HCT116 (cell line): ENCODE results near the gene GGACT. TPM values are rescaled to one million over a fixed set of nuclear protein-coding genes. Genes with fewer than 3 reads are reported as not detected.

Experiments used
- ATAC-seq: fragments of 200-7000 bp; cut with Tn5 transposase; 2 replicates; pipeline ENCODE4 v1.9.1; 2020; ENCODE audit warnings: mild to moderate bottlenecking, moderate library complexity
- BruUV-seq: library from RNA; stranded (reverse); fragments of 400-500 nt; replicated peaks from 2 replicates; lab custom pipeline; 2021; lab: Mats Ljungman, UMichigan
- CTCF ChIA-PET: fragments of 300-600 bp; sonication (Branson Sonifier 250); formaldehyde crosslinking; loops from one replicate; lab custom pipeline; 2021; ENCODE audit warnings: antibody characterized with exemption; lab: Charles Lee
- POLR2A ChIA-PET: fragments of 300-600, 350-600 bp; sonication (Branson Sonifier 250); formaldehyde crosslinking; loops from one replicate; lab custom pipeline; 2021; ENCODE audit warnings: antibody characterized with exemption; lab: Charles Lee
- RAD21 ChIA-PET, 2 experiments: fragments of 300-600 bp; sonication (Branson Sonifier 250); formaldehyde crosslinking; loops; one replicate each; lab custom pipeline; 2023; ENCODE audit warnings: low total read pairs in 2 of 2; ENCODE audit not compliant: uncharacterized antibody in 2 of 2, unreplicated experiment in 2 of 2, low non-redundant PET in 1 of 2; lab: Charles Lee
- DNase-seq: peaks from one replicate; pipeline ENCODE4 v3.0.0-alpha.2; 2010; ENCODE audit warnings: low read depth, low spot score
- H2AFZ ChIP-seq: fragments of 200-600 bp; shearing (Covaris generic), sonication (generic); 2 replicates; pipeline ENCODE4 v1.6.1; 2017; ENCODE audit warnings: low read depth, mixed run types, mixed read lengths, antibody characterized with exemption, low read length; ENCODE audit not compliant: poor library complexity, severe bottlenecking
- H3K27ac ChIP-seq: 2 replicates; pipeline ENCODE4 v1.5.1; 2012; ENCODE audit warnings: low read depth, low read length
- H3K27me3 ChIP-seq: fragments of 200-600 bp; sonication (generic); 2 replicates; pipeline ENCODE4 v1.6.1; 2016; ENCODE audit warnings: mixed run types, low read length, mixed read lengths; ENCODE audit not compliant: insufficient read depth
- H3K36me3 ChIP-seq, 2 experiments: fragments of 200-500 bp in 1 of 2; fragments of 200-600 bp in 1 of 2; sonication (Bioruptor generic) in 1 of 2; sonication (generic) in 1 of 2; 2 replicates each; pipeline versions ENCODE4 v1.5.1 to v1.6.1; 2014 to 2016; ENCODE audit warnings: low read length in 2 of 2, inconsistent platforms in 1 of 2, mixed read lengths in 1 of 2, mixed run types in 1 of 2; ENCODE audit not compliant: insufficient read depth in 2 of 2, control insufficient read depth in 1 of 2
- H3K4me1 ChIP-seq, 2 experiments: fragments of 200-600 bp in 1 of 2; sonication (generic) in 1 of 2; 2 replicates each; pipeline versions ENCODE4 v1.5.1 to v1.6.1; 2012 to 2017; ENCODE audit warnings: low read length in 2 of 2, inconsistent platforms in 1 of 2, mild to moderate bottlenecking in 1 of 2, mixed read lengths in 1 of 2, mixed run types in 1 of 2, moderate library complexity in 1 of 2; ENCODE audit not compliant: insufficient read depth in 2 of 2, control insufficient read depth in 1 of 2
- H3K4me2 ChIP-seq: fragments of 200-600 bp; sonication (generic); 2 replicates; pipeline ENCODE4 v1.6.1; 2017; ENCODE audit warnings: mixed run types, low read length, mixed read lengths
- H3K4me3 ChIP-seq, 2 experiments: fragments of 200-600 bp in 1 of 2; sonication (generic) in 1 of 2; replicated peaks in 1 of 2; 2 replicates each; pipeline ENCODE4 v1.5.1; 2011 to 2016; ENCODE audit warnings: low read length in 2 of 2, control low read depth in 1 of 2, low read depth in 1 of 2, mild to moderate bottlenecking in 1 of 2, mixed read lengths in 1 of 2, mixed run types in 1 of 2
- H3K79me2 ChIP-seq: fragments of 200-600 bp; sonication (generic); 2 replicates; pipeline ENCODE4 v1.6.1; 2017; ENCODE audit warnings: mild to moderate bottlenecking, mixed run types, low read length, moderate library complexity, mixed read lengths; ENCODE audit not compliant: insufficient read depth
- H3K9ac ChIP-seq: fragments of 200-600 bp; sonication (generic); 2 replicates; pipeline ENCODE4 v1.6.1; 2016; ENCODE audit warnings: low read length, mixed read lengths
- H3K9me2 ChIP-seq: fragments of 200-600 bp; sonication (generic), shearing (Covaris generic); 2 replicates; pipeline ENCODE4 v1.6.1; 2017; ENCODE audit warnings: mixed run types, mild to moderate bottlenecking, moderate library complexity; ENCODE audit not compliant: insufficient read depth
- H3K9me3 ChIP-seq, 2 experiments: fragments of 200-500 bp in 1 of 2; fragments of 200-600 bp in 1 of 2; sonication (Bioruptor generic) in 1 of 2; sonication (generic) in 1 of 2; 2 replicates each; pipeline ENCODE4 v1.6.1; 2014 to 2017; ENCODE audit warnings: low read length in 2 of 2, mixed read lengths in 2 of 2, inconsistent platforms in 1 of 2, low read depth in 1 of 2, mild to moderate bottlenecking in 1 of 2, mixed run types in 1 of 2, moderate library complexity in 1 of 2; ENCODE audit not compliant: control insufficient read depth in 1 of 2, insufficient read depth in 1 of 2
- H4K20me1 ChIP-seq: fragments of 200-600 bp; sonication (generic), shearing (Covaris generic); 2 replicates; pipeline ENCODE4 v1.6.1; 2017; ENCODE audit warnings: mixed run types, mild to moderate bottlenecking, moderate library complexity; ENCODE audit not compliant: insufficient read depth
- ELF1 ChIP-seq: IDR thresholded peaks from 2 replicates; pipeline ENCODE4 v1.6.1; 2012; ENCODE audit warnings: low read depth, borderline replicate concordance
- EZH2 ChIP-seq: fragments of 200-600 bp; sonication (generic); IDR thresholded peaks from 2 replicates; pipeline ENCODE4 v1.6.1; 2017; ENCODE audit warnings: antibody characterized with exemption, mixed run types
- FOSL1 ChIP-seq: IDR thresholded peaks from 2 replicates; pipeline ENCODE4 v1.6.1; 2012; ENCODE audit warnings: low read depth
- SIN3A ChIP-seq: IDR thresholded peaks from 2 replicates; pipeline ENCODE4 v1.6.1; 2012; ENCODE audit warnings: low read depth
- TCF7L2 ChIP-seq: IDR thresholded peaks from 2 replicates; pipeline ENCODE4 v1.7.0; 2011; ENCODE audit warnings: borderline replicate concordance, inconsistent platforms; ENCODE audit not compliant: insufficient read depth, insufficient read length; ENCODE audit errors: extremely low read depth
- ZFX ChIP-seq: fragments of 450-650 bp; IDR thresholded peaks from 2 replicates; pipeline ENCODE4 v1.6.1; 2017
- intact Hi-C: fragments of 100-400 bp; cut with micrococcal nuclease; formaldehyde crosslinking; loops from 2 replicates; pipeline ENCODE4 v1.10.0; 2022
- total RNA-seq: library from RNA; stranded (reverse); gene quantifications from one replicate; pipeline ENCODE4 v1.2.1, GENCODE V29; 2021; ENCODE audit not compliant: unreplicated experiment
- TF ChIP-seq, protein P1 (sequence below), 3 experiments: fragments of 200-600 bp in 1 of 3; sonication (generic) in 1 of 3; IDR thresholded peaks in 2 of 3; conservative IDR thresholded peaks in 1 of 3; 2 replicates each; pipeline ENCODE4 v1.5.1; 2012 to 2017; ENCODE audit warnings: low read depth in 2 of 3, low read length in 2 of 3, antibody characterized with exemption in 1 of 3, borderline replicate concordance in 1 of 3, control low read depth in 1 of 3, mild to moderate bottlenecking in 1 of 3, mixed read lengths in 1 of 3, mixed run types in 1 of 3, moderate library complexity in 1 of 3; ENCODE audit not compliant: insufficient read depth in 1 of 3
- TF ChIP-seq, protein P2 (sequence below): IDR thresholded peaks from 2 replicates; pipeline ENCODE4 v1.6.1; 2012; ENCODE audit warnings: low read depth
- TF ChIP-seq, protein P3 (sequence below): IDR thresholded peaks from 2 replicates; pipeline ENCODE4 v1.6.1; 2012

Gene GGACT
- total RNA-seq, 1 experiment from 2014 or later = 5.0 TPM

DNA sequence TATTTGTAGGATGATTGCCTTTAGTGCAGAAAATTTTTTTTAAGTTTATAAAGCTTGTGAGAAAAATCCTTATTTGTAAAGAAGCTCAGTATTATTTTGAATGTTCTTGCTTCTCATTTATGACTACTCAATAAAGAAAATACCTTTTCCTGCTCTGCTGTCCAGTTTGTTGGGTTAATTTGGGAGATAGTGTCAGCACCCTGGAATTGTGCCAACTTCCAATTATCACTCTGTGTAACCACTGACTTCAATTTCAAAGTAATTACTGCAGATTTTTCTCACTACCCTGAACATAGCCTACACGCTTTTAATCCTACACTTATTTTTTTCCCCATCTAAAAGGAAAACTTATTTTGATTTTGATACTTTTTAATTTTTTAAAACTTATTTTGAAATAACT is 93.1 kb downstream of the GGACT start:
- TF ChIP-seq TCF7L2 (no peak), FOSL1 (no peak), SIN3A (no peak), ELF1 (no peak), EZH2 (no peak), ZFX (no peak)
- TF ChIP-seq, protein P1, sequence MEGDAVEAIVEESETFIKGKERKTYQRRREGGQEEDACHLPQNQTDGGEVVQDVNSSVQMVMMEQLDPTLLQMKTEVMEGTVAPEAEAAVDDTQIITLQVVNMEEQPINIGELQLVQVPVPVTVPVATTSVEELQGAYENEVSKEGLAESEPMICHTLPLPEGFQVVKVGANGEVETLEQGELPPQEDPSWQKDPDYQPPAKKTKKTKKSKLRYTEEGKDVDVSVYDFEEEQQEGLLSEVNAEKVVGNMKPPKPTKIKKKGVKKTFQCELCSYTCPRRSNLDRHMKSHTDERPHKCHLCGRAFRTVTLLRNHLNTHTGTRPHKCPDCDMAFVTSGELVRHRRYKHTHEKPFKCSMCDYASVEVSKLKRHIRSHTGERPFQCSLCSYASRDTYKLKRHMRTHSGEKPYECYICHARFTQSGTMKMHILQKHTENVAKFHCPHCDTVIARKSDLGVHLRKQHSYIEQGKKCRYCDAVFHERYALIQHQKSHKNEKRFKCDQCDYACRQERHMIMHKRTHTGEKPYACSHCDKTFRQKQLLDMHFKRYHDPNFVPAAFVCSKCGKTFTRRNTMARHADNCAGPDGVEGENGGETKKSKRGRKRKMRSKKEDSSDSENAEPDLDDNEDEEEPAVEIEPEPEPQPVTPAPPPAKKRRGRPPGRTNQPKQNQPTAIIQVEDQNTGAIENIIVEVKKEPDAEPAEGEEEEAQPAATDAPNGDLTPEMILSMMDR (IDR thresholded peaks at IDR 0.05 in 2 of 3, conservative IDR thresholded peaks at IDR 0.05 in 1 of 3; ENCODE audit: borderline replicate concordance in 1 of 3, insufficient read depth in 1 of 3, low read depth in 2 of 3, low read length in 2 of 3) = no peak
- TF ChIP-seq, protein P2, sequence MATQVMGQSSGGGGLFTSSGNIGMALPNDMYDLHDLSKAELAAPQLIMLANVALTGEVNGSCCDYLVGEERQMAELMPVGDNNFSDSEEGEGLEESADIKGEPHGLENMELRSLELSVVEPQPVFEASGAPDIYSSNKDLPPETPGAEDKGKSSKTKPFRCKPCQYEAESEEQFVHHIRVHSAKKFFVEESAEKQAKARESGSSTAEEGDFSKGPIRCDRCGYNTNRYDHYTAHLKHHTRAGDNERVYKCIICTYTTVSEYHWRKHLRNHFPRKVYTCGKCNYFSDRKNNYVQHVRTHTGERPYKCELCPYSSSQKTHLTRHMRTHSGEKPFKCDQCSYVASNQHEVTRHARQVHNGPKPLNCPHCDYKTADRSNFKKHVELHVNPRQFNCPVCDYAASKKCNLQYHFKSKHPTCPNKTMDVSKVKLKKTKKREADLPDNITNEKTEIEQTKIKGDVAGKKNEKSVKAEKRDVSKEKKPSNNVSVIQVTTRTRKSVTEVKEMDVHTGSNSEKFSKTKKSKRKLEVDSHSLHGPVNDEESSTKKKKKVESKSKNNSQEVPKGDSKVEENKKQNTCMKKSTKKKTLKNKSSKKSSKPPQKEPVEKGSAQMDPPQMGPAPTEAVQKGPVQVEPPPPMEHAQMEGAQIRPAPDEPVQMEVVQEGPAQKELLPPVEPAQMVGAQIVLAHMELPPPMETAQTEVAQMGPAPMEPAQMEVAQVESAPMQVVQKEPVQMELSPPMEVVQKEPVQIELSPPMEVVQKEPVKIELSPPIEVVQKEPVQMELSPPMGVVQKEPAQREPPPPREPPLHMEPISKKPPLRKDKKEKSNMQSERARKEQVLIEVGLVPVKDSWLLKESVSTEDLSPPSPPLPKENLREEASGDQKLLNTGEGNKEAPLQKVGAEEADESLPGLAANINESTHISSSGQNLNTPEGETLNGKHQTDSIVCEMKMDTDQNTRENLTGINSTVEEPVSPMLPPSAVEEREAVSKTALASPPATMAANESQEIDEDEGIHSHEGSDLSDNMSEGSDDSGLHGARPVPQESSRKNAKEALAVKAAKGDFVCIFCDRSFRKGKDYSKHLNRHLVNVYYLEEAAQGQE = no peak
- TF ChIP-seq, protein P3, sequence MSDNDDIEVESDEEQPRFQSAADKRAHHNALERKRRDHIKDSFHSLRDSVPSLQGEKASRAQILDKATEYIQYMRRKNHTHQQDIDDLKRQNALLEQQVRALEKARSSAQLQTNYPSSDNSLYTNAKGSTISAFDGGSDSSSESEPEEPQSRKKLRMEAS = no peak
- H3K4me3 ChIP-seq = no peak overlapping the region
- CTCF ChIA-PET = no interaction called here

More for the DNA sequence above, 93.1 kb downstream of the GGACT start:
- no peak overlapping the region for H3K9ac ChIP-seq
- H3K9me2 ChIP-seq = no peaks in the 10 kb centered on the region
- no peaks in the 10 kb centered on the region for H4K20me1 ChIP-seq
- no TSS peak for BruUV-seq
- ChIA-PET RAD21 (no interaction called here), POLR2A (no interaction called here)
- H3K36me3 ChIP-seq = no peaks in the 10 kb centered on the region
- ATAC-seq (no peak), DNase-seq (no peak)
- H3K27ac ChIP-seq = no peak overlapping the region
- peaks cover 17 to 22% of the 10 kb centered on the region in 2 experiments for H3K4me1 ChIP-seq
- H3K79me2 ChIP-seq = no peaks in the 10 kb centered on the region
- no peak overlapping the region for H3K4me2 ChIP-seq
- no peaks in the 10 kb centered on the region for H3K9me3 ChIP-seq
- H3K27me3 ChIP-seq = no peaks in the 10 kb centered on the region
- intact Hi-C loops = no loop called here
- no peak overlapping the region for H2AFZ ChIP-seq
